Nucleus accumbens (tissue), 56 donors: Measurements from ENCODE around the gene SLC25A47.
"Not testable (repeated sequence)": the region's sequence is repeated elsewhere in the genome, so short reads cannot be mapped to it uniquely, and the experiment has no call there.

Experiments
- DNase-seq, 56 donors: peaks; one replicate each; lab custom pipeline; 2025; lab: John Stamatoyannopoulos, UW

The SLC25A47 gene

GRCh38 chr14:100340423-100340813 is 17.3 kb downstream of the SLC25A47 start:
- no peak for DNase-seq

- DNase-seq, result peak in 8 of 56 donors; percentile 6 to 61 (median 22)
Observed at GRCh38 chr14:100341301-100342031, 18.3 kb downstream of the SLC25A47 start.

- no peak for DNase-seq
Observed at GRCh38 chr14:100342195-100342594, 19.1 kb downstream of the SLC25A47 start.

GRCh38 chr14:100342826-100343225 is 19.7 kb downstream of the SLC25A47 start:
- not testable (repeated sequence) for DNase-seq

GRCh38 chr14:100344657-100345056 is 21.5 kb downstream of the SLC25A47 start:
- not testable (repeated sequence) for DNase-seq

GRCh38 chr14:100345711-100346110 is 22.6 kb downstream of the SLC25A47 start:
- DNase-seq, result no peak

- no peak for DNase-seq
Observed at GRCh38 chr14:100346306-100347091, 23.4 kb downstream of the SLC25A47 start.

GRCh38 chr14:100348253-100348729 is 25.2 kb downstream of the SLC25A47 start:
- DNase-seq, result no peak

GRCh38 chr14:100348784-100349685 is 25.9 kb downstream of the SLC25A47 start:
- DNase-seq, result no peak

GRCh38 chr14:100350276-100350926 is 27.3 kb downstream of the SLC25A47 start:
- no peak for DNase-seq

- DNase-seq, result no peak
Observed at GRCh38 chr14:100350986-100351385, 27.8 kb downstream of the SLC25A47 start.

GRCh38 chr14:100358396-100358795 is 35.3 kb downstream of the SLC25A47 start:
- no peak for DNase-seq

GRCh38 chr14:100359111-100359510 is 36.0 kb downstream of the SLC25A47 start:
- no peak for DNase-seq

GRCh38 chr14:100359881-100360280 is 36.7 kb downstream of the SLC25A47 start:
- DNase-seq, result no peak

- DNase-seq, result no peak
Observed at GRCh38 chr14:100361626-100362025, 38.5 kb downstream of the SLC25A47 start.

- DNase-seq, result no peak
Observed at GRCh38 chr14:100362311-100362927, 39.3 kb downstream of the SLC25A47 start.

GRCh38 chr14:100363053-100363452 is 39.9 kb downstream of the SLC25A47 start:
- DNase-seq, result no peak

GRCh38 chr14:100364403-100364802 is 41.3 kb downstream of the SLC25A47 start:
- no peak for DNase-seq

- DNase-seq, result no peak
Observed at GRCh38 chr14:100365741-100366140, 42.6 kb downstream of the SLC25A47 start.

- DNase-seq, result no peak
Observed at GRCh38 chr14:100369019-100369418, 45.9 kb downstream of the SLC25A47 start.
